Globus pallidus (tissue), 1 donor: ENCODE measurements around the gene DSG4.
"Not testable (repeated sequence)": the region's sequence is repeated elsewhere in the genome, so short reads cannot be mapped to it uniquely, and the experiment has no call there.

Source experiments
- DNase-seq: peaks from one replicate; pipeline ENCODE4 v3.0.0-alpha.2; 2015; ENCODE audit warnings: low spot score

DSG4 gene, protein sequence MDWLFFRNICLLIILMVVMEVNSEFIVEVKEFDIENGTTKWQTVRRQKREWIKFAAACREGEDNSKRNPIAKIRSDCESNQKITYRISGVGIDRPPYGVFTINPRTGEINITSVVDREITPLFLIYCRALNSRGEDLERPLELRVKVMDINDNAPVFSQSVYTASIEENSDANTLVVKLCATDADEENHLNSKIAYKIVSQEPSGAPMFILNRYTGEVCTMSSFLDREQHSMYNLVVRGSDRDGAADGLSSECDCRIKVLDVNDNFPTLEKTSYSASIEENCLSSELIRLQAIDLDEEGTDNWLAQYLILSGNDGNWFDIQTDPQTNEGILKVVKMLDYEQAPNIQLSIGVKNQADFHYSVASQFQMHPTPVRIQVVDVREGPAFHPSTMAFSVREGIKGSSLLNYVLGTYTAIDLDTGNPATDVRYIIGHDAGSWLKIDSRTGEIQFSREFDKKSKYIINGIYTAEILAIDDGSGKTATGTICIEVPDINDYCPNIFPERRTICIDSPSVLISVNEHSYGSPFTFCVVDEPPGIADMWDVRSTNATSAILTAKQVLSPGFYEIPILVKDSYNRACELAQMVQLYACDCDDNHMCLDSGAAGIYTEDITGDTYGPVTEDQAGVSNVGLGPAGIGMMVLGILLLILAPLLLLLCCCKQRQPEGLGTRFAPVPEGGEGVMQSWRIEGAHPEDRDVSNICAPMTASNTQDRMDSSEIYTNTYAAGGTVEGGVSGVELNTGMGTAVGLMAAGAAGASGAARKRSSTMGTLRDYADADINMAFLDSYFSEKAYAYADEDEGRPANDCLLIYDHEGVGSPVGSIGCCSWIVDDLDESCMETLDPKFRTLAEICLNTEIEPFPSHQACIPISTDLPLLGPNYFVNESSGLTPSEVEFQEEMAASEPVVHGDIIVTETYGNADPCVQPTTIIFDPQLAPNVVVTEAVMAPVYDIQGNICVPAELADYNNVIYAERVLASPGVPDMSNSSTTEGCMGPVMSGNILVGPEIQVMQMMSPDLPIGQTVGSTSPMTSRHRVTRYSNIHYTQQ

DNA sequence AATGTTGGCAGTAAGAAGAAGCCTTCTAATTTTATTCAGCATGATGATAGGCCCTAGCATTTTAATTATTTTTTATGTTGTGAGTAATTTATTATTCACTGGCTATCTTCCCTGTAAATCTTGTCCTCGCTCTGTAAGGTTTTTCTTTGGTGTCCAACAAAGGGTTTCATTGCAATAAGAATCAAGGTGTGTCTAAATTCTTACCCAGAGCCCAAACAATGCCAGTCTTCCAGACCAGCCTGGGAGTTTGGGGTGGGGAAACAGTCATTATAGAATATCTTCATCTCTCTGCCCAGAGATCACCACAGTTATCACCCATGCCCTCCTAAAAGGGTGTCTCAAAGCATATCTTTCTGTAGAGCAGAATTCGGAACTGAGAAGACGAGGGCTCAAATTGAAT, at the start of gene DSG4:
DSG4 (plus strand) TSS at position 301 of the 400 bp plus-strand sequence. CDS start 135 bp downstream, outside the sequence.
- no peak for DNase-seq

DNA sequence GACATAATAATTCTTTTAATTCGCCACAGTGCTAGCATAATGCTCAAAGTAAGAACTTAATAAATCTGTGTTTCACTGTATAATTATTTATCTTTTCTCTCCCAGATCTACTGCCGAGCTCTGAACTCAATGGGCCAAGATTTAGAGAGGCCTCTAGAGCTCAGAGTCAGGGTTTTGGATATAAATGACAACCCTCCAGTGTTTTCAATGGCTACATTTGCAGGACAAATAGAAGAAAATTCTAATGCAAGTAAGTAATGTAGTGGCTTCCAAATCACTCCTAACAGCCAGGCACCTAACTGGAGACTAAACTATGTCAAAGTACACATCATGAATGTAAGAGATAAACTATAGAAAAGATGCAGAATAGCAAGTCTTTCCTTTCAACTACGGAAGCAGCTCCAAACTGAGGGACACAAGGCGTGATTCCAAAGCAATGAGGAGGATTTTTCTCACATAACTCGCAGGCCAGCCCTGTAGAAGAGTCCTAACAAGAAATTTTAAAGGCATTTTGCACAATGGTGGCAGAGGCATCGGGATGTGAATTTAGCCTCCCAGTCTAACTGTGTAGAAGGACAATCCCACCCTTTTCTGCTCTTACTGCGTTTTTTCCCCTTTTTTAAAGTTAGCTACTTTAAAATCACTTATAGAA, 46.7 kb upstream of the DSG4 start:
- no peak for DNase-seq

DNA sequence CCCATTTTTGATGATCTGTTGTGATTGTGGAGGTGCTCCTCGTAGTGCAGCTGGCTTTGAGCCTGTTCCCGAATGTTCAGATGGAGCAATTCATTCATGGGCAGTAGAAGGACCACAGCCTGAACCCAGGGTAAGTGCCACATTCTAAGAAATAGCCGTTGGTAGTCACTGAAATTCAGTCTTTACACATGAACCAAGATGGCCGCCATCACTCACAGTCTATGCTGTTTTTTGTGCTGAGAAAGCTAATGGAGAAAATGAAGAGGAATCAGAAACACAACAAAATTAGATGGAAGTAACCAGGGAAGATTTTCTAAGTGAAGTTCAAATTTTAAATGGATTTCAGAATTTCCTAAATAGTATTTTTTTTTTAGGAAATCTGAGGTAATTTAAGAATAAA, 33.1 kb upstream of the DSG4 start:
- DNase-seq, result no peak

DNA sequence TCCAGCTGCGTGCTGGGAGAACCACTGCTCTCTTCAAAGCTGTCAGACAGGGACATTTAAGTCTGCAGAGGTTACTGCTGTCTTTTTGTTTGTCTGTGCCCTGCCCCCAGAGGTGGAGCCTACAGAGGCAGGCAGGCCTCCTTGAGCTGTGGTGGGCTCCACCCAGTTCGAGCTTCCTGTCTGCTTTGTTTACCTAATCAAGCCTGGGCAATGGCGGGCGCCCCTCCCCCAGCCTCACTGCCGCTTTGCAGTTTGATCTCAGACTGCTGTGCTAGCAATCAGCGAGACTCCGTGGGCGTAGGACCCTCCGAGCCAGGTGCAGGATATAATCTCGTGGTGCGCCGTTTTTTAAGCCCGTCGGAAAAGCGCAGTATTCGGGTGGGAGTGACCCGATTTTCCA, 23.2 kb upstream of the DSG4 start:
- DNase-seq, result not testable (repeated sequence)

DNA sequence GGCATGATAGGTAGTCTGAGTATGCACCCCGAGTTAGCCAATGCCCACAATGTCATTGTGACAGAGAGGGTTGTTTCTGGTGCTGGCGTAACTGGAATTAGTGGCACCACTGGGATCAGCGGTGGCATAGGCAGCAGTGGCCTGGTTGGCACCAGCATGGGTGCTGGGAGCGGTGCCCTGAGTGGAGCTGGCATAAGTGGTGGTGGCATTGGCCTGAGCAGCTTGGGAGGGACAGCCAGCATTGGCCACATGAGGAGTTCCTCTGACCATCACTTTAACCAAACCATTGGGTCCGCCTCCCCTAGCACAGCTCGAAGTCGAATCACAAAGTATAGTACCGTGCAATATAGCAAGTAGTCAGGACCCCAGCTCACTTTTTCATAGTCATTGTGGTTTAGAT, 21.6 kb upstream of the DSG4 start:
- DNase-seq, result no peak

DNA sequence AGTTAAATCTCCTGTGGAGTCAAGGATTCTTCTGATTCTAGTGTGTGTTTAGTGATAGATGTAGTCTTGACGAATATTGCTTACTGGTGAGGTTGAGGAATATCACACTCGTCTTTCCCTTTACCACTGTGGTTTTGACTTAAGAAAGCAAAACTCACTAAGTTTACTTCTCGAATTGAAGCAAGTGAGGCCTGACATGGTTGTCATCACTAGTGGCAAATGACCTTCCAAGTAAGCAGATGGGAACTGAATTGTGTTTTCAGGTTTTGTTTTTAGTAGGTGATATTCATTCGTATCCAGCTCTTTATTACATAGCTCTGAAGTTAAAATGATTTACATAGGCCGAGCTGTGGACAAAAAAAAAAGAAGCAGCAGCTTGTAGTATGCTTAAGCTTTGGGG, 20.6 kb upstream of the DSG4 start:
- DNase-seq, result no peak

DNA sequence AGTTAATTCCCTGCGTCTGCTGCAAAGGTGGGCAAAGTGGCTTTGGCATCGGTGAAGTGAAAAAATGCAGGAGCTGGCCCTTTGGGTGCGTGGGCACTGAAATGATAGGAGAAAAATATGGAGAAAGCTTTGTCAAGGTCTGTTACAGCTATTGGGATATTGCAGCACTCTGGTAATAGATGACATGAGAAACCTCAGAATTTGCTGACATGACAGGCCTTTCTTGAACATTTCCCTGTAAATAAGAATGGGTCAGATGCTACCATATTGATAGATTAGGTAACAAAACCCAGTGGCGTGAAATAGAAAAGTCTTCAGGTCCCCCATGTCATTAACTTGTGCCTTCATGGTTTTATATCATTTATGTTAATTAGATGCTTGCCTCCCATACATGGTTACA, 12.4 kb upstream of the DSG4 start:
- DNase-seq, result no peak

DNA sequence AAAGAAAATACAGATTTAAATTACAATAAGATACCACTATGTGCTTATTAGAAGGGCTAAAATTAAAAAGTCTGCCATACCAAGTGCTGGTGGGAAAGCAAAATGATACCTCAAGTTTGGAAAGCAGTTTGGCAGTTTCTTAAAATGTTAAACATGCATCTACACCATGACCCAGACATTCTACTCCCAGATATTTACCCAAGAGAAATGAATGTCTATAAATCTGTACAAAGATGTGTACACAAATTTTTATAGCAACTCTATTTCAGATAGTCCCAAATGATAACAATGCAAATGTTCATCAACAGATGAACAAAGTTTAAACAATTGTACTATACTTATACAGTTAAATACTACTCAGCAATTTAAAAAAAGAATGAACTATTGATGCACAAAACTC, 7.1 kb upstream of the DSG4 start:
- no peak for DNase-seq

DNA sequence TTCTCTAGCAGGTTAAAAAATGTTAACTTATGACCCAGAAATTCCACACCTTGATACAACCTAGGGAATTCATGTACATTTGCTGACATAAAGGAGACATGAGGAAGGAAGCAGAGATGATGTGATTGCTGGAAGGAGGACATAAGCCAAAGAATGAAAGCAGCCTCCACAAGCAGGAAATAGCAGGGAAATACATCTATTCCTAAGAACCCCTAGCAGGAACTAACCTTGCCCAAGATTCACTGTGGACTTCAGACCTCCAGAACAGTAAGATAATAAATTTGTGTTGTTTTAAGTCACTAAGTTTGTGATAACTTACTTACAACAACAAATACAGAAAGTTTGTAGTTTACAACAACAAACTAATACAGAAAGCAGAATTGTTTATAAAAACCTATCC, 4.6 kb upstream of the DSG4 start:
- DNase-seq, result no peak

DNA sequence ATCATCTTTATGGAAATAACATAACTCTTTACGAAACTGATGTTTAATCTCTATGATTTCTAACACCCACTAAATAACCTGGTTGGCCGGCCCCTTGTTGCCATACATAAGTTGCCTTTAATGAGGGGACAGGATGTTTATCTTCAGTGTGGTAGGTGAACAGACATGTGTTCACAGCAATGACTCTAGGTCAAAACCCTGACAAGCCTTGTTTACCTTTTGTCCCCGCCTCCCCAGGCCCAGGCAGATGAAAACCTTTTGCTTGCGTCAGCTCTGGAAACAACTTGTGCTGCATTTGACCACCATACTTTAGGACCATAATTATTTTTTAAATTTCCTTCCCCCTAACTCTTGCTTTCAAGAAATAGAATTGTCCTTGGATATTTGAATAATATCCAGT, 2.9 kb upstream of the DSG4 start:
- DNase-seq, result no peak

DNA sequence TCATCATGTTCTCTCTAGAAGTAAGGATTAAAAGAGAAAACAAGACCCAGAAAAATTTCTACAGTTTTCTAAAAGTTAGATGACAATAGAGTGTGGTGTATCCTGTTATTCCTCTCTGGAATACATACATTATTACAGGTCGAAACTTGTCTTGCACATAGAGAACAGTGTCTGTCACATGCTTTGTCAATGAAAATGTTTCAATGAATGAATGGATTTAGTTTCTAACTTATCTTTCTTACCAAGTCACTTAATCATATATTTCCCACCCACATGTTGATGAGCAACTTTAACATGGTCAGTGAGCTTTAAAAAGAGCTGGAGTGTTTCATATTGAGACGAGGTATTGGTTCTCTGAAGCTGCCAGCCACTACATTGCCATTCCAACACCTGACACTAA, 4.3 kb downstream of the DSG4 start:
- no peak for DNase-seq

DNA sequence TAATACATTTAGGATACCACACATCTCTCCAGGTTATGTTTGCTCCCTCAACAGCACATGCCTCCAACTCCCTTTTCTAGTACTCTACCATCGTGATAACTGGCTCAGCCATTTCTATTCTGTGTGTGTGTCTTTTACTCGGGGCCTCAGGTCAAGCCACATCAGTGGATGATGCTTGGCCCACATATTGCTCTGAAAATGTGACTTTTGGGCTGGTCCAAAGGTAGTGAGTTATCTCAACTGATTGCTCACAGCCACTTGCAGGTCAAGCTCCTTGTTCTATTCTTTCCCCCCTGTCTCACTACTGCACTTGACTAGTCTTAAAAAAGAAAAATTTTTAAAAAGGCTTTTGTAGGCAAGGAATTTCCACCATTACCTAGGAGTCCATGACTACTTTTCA, 5.5 kb downstream of the DSG4 start:
- DNase-seq, result no peak

DNA sequence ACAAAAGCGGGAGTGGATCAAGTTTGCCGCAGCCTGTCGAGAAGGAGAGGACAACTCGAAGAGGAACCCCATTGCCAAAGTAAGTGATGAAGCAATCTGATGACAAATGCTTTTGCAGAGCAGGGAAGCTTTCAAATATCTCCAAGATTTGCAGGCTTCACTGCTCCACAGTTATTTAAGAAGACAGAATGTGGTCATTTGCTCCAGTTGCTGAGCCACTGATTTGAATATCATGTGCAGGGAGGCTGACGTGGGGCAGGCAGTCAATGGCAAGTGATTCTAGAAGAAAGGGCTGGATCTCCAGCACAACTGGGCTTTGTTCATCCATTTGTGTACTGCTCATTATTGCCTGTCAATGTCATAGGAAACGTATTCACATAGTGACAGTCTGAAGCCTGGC, 10.2 kb downstream of the DSG4 start:
- no peak for DNase-seq

DNA sequence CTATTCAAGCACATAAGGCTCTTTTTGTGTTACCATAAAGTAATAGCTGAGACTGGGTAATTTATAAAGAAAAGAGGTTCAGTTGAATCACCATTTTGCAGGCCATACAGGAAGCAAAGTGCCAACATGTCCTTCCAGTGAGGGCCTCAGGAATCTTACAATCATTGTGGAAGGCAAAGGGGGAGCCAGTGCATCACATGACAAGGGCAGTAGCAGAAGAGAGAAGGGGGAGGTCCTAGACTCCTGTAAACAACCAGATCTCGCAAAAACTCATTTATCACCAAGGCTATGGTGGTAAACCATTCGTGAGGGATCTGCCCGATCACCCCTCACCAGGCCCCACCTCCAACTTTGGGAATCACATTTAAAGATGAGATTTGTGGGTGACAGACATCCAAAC, 16.7 kb downstream of the DSG4 start:
- no peak for DNase-seq

DNA sequence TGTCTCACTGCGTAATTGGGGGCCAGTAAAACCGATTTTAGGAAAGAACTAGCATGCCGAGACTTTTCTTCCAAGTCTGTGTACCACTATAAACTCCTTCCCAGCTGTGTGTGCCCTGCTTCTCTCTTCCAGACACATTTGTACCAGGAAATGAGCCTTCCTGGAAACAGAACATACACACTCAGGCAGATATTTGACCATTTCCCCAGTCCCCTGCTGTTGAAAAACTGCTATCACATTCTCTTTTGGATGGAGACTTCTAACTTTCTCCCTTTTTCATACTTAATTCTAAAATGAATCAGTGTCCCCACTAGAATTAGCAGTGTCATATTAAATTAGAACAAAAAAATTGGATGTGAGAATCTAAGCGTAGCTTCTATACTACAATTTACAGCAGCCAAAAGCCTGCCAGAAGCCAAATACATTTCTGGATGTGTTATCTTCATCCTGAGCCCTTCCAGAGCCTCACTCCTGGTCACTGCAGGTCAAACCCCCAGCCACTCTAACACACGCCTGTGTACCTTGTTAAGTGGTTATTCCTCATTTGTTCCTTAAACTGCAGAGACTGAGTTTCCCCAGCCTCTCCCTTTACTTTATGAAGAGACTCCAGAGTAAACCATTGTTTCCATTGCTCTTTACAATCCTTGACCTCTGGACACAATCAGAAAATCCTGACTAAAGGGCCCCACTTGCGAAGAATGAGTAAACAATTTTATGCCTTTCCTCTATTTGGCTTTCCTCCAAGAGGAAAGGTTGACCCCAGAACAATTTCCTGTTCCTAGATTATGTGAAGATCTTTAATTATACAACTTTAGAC, 20.4 kb downstream of the DSG4 start:
- no peak for DNase-seq

DNA sequence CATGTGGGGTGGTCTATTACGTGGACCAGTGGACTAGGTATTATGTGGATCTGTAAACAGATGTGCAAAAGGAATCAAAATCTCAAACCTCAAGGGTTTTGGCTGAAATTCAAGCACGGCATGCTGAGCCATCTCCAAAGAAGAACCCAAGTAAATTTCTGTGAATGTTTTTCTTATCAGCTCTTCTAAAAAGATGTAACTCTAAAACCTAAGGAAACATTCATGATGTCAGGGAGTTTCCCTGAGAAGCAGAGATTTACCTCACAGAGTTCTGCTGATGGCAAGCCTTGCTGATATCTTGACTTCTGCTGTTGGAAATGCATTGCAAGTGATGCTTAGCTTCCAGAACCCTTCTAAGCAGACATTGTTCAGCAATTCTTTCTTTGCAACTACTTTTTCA, 21.6 kb downstream of the DSG4 start:
- no peak for DNase-seq

DNA sequence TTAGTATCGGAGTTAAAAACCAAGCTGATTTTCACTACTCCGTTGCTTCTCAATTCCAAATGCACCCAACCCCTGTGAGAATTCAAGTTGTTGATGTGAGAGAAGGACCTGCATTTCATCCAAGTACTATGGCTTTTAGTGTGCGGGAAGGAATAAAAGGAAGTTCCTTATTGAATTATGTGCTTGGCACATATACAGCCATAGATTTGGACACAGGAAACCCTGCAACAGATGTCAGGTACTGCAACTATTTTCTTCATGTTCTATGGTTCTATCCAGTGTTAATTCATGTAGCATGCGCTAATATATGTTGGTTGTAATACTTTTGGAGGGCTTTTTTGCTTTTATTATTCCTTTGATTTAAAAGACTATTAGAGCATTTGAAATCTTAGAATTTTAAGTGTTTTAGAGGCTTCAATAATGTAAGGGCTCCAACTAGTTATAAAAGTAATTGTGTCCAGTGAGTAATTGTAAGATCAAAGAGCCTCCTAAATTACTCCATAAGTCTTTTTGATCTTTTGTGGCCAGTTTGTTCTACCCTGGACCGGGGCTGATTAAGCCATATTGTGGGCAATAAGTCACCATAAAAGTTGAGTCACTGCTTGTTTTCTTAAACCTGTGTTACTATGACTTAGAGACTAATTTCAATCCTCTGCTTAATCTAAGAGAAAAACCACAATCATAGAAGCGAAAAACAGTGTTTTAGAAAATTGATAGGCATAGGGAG, 22.9 kb downstream of the DSG4 start:
- DNase-seq, result no peak

DNA sequence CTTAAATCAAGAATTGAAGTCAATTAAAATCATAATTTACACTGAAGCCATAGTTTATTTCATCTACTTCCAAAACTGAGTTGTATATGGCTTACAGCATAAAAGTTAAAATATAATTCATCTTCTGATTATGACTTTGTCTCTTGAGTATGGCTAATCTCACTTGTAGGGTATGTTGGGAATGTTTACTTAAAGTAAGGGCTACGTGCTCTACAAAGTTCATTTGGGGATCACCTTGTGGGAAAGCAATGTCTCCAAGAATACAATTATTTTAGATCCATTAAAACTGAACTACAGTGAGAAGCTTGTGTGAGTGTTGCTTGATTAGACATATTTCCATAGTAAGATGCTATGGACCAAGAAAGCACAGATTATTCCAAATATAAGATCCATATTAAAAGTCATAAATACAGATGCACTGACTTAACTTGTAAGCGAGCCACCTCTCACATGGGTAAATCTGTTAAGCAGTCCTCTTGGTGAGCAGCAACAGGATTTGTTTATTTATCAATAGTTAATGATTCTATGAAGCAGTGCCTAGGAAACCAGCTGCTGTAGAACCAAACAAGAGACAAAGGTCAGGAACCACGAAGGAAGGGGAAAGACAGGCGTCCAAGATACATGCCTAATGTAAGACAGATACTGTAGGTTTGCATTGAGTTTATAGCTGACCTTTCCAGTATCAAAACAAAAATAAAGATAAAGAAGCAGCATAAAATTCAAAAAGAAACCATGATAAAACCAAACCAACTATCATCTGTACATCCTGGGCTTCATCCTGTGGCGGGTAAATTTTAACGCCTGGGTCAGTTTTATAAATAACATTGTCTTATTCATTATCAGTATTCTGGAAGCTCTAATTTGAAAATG, 24.8 kb downstream of the DSG4 start:
- no peak for DNase-seq

DNA sequence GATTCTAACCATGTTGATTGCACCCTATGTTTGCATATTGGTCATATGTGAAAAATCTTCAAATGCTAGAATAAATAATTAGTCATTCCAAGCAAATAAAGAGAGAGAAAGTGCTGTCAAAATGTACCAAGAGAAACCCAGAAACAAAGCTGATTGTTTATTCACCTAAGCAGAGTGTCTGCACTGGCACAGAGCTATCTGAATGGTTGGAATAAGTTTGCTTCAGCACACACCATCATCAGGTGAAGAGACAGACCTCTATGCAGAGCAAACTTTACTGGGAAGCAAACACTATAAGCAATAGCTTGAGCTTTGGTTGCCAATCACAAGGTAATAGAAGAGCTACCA, 25.4 kb downstream of the DSG4 start:
- no peak for DNase-seq

DNA sequence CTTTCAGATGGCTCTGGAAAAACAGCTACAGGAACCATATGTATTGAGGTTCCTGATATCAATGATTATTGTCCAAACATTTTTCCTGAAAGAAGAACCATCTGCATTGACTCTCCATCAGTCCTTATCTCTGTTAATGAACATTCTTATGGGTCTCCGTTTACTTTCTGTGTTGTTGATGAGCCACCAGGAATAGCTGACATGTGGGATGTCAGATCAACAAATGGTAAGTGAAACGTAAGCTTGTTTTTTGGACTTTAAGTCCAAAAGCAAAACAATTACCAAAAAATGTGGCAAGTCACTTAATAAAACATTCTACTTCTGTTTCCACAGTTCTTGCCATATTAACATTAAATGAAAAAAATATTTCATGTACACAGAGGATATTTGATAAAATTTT, 26.8 kb downstream of the DSG4 start:
- no peak for DNase-seq
